G401 (cell line): Measurements from ENCODE around the gene NME4. TPM values are rescaled to one million over a fixed set of nuclear protein-coding genes. Genes with fewer than 3 reads are reported as not detected.
"Not testable (repeated sequence)": the region's sequence is repeated elsewhere in the genome, so short reads cannot be mapped to it uniquely, and the experiment has no call there.

ENCODE experiments used
- DNase-seq: peaks from one replicate; pipeline ENCODE4 v3.0.0-alpha.2; 2015; ENCODE audit warnings: low spot score
- in situ Hi-C: cut with HindIII; loops from 2 replicates; pipeline ENCODE4 v1.10.0; 2016; ENCODE audit warnings: low sequenced_read_pairs, mixed read lengths
- total RNA-seq: library from RNA; depleted of rRNA; stranded (reverse); fragments of >200 nt; shearing (Covaris generic); gene quantifications from 2 replicates; pipeline ENCODE4 v1.2.3, GENCODE V29; 2014

The NME4 gene
- total RNA-seq, 1 experiment from 2014 or later = 312 TPM

DNA sequence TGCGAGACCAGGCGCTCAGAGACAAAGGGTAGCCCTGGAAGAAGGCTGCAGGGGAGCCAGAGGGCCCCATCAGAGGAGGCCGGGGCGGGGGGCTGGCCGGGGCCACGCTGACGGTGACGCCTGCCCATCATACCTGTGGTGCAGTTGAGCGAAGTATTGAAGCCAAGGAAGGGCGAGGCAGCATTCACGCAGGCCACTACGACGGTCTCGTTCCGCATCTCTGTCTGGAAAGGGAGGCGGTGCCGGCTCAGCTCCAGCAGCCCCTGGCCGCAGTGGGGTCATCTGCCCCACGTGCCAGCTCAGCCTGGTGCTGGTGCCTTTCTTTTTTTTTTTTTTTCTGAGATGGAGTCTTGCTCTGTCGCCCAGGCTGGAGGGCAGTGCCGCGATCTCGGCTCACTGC is 21.8 kb upstream of the NME4 start:
- DNase-seq = no peak
- in situ Hi-C loops = no loop called here

DNA sequence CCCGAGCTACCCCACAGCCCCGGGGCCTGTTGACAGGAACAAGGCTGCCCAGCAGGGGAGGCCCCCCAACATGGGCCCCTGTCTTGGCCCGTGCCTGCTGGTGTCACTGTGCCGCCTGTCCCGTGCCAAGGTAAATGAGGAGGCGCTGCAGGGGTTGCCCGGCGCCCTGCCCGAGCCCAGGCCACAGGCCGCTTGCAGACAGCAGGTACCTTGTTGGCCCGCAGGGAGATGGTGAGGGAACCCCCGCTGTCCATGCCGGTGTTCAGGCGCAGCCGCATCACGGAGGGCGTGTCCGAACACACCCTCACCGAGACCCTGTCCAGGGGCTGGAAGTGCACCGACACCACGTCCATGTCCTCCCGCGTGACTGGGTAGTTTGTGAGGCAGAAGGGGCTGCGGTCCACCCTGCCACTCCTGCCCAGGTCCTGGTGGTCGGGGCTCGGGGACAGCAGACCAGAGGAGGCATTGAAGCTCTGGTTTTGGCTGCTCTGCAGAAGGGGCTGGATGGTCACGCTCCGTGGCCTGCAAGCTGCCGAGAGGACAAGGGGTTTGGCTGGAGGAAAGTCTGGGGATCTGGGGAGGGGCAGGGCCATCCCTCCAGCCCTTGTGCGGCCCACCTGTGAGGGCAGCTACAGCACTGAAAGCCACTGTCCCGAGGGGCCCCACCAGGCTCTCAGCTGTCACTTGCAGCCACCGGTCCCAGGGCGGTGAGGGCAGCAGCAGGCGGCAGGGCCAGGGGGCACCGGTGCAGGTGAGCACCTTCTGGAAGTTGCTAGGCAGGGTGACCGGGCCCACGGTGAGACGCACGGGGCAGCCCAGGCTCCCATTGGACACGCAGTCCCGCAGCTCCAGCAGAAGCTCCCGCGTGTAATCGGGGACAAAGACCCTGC is 20.8 kb upstream of the NME4 start:
- in situ Hi-C loops = no loop called here

DNA sequence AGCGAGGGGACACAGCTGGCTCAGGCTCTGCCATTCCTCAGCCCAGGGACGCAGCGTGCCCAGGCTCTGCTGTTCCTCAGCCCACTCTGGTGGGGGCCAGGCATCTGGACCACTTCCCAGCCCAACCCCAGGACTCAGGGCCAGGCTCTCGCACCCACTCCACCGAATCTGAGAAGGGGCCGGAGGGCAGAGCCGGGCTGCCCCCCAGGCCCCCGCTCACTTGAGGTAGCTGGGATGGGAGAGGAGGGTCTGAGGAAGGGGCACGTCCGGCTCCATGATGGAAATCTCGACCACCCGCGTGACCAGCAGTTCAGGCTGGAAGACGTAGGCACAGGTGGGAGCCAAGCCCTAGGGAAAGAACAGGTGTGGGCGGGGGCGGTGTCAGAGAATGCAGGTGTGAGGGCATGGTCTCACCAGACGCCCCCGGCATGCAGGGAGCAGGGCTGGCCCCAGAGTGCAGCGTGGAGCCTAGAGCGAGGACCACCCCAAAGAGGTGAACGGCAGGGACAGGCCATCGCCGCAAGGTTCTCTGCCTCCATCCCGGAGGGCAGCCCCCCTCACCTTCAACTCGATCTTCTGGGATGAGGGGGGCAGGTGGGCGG is 20.1 kb upstream of the NME4 start:
- DNase-seq = no peak
- in situ Hi-C loops = no loop called here

More for the DNA sequence above, 20.8 kb upstream of the NME4 start:
- DNase-seq = no peak

DNA sequence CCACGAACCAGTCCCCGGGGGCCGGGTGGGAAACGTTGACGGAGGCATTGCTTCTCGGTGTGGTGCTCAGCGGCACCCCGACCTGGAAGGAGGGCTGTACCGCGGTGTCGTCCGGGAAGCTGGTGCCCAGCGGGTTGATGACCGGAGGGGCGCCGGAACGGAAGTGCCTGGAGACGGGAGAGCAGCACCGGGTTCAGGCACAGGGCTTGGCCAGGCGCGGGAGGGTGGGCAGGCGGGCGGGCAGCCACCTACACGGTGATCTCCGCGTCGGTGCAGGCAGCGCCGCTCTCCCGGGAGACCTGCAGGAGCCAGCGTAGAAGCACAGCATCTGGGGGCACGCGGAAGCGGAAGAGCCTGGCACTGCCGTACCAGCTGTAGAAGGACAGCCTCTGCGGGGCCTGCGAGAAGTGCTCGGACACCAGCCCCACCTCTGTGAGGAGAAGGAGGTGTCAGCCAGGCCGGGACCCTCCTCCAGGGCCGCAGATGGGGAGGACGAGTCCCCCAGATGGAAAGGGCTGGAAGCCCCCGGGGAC is 19.5 kb upstream of the NME4 start:
- DNase-seq = no peak
- in situ Hi-C loops = no loop called here

DNA sequence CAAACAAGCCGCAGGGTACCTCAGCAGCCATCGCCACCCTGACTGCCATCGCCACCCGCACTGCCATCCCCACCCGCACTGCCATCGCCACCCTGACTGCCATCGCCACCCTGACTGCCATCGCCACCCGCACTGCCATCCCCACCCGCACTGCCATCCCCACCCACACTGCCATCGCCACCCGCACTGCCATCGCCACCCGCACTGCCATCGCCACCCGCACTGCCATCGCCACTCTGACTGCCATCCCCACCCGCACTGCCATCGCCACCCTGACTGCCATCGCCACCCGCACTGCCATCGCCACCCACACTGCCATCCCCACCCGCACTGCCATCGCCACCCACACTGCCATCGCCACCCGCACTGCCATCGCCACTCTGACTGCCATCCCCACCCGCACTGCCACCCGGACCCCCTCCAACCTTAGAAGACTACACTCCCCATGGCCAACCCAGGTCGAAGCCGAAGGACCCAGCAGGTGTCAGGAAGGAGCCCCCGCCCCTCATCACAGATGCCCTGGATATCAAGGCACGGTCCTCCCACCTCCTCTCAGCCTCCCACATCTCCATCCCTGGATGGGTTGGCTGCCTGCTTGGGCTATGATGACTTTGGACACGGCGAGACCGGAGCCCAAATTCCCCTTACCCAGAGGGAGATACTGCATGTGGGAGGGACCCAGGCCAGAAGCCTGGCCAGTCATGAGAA is 18.7 kb upstream of the NME4 start:
- DNase-seq, in situ Hi-C loops: not testable (repeated sequence)

DNA sequence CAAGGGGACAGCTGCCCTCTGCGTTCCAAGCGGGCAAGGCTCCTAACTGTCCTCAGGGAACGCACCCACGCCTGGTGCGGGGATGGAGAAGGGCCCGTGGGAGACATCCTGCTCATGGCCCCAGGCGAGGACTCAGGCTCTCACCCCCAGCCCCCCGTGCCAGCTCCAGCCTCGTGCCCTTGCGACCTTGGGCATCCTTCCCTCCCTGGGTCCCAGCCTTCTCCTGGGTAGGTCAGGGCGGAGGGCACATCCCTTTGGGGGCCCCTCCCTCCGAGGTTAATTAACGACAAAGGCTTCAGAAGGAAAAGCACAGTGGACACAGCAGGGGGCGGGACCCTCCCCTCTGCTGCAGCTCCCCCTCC is 18.2 kb upstream of the NME4 start:
- in situ Hi-C loops = no loop called here
- no peak for DNase-seq

DNA sequence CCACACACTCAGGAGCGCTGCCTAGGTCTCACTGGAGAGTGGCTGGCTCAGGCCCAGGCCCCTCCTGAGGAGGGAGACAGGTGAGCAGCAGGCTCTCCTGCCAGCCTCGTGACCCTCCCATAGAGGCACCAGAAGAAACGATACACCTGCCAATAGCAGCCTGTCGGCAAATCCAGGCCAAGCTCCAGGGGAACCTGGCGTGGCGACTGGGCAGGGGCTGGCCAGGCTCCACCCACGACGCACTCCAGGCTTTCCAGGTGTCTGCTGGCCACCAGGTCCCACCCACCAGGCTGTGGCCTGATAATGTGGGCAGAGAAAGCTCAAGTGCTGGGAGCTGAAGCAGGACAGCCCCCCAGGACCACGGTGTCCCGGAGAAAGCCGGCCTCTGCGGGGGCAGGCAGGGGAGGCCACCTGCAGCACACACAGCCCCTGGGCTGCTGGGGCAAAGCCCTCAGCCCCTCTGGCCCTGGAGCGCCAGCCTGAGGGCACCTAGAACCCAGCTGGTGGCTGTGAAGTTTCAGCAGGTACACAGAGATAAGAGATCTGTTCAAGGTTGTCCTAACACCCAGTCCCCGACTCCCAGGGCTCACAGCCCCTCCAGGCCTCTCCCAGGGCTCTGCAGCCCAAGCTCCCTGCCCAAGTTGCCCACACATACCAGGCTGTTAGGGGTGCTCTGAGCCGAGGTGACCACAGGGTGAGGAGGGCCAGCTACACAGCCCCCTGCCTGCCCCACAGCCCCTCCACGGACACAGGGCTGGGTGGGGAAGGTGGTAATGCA is 17.6 kb upstream of the NME4 start:
- DNase-seq = peak; percentile 91

DNA sequence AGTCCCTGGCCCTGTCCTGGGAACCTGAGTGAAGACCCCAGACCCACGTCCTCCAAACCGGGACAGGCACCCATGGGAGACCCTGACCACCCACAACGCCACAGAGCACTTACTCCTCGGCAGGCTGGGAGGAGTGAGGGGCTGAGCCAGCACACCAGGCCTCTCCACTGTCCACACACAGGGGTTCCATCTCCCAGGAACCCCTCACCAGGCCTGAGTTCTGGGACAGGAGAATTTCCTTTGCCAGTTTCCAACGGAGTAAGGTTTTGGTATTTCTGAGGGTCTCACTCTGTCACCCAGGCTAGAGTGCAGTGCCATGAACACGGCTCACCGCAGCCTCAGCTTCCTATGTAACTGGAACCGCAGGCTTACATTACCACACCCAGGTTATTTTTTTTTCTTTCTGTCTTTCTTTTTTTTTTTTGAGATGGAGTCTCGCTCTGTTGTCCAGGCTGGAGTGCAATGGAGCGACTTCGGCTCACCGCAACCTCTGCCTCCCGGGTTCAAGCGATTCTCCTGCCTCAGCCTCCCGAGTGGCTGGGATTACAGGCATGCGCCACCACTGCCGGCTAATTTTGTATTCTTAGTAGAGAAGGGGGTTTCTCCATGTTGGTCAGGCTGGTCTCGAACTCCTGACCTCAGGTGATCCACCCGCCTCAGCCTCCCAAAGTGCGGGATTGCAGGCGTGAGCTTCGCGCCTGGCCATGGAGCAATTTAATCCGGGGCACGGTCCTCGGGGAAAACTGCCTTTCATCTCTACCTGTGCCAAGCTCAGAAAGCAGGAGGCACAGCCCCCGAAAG is 16.8 kb upstream of the NME4 start:
- in situ Hi-C loops = no loop called here
- DNase-seq = no peak

More for the DNA sequence above, 17.6 kb upstream of the NME4 start:
- in situ Hi-C loops = no loop called here

DNA sequence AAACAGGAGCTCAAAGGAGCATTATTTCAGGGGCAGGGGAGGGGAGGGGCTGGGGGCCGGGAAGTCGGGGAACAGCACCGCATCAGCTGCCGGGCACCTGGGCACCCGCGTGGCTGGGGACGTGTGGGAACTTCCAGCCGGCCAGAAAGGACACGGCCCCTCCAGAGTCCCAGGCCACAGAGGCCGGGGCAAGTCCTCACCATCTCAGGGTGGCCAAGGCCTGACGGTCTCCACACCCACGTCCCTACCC is 16.3 kb upstream of the NME4 start:
- DNase-seq = no peak

DNA sequence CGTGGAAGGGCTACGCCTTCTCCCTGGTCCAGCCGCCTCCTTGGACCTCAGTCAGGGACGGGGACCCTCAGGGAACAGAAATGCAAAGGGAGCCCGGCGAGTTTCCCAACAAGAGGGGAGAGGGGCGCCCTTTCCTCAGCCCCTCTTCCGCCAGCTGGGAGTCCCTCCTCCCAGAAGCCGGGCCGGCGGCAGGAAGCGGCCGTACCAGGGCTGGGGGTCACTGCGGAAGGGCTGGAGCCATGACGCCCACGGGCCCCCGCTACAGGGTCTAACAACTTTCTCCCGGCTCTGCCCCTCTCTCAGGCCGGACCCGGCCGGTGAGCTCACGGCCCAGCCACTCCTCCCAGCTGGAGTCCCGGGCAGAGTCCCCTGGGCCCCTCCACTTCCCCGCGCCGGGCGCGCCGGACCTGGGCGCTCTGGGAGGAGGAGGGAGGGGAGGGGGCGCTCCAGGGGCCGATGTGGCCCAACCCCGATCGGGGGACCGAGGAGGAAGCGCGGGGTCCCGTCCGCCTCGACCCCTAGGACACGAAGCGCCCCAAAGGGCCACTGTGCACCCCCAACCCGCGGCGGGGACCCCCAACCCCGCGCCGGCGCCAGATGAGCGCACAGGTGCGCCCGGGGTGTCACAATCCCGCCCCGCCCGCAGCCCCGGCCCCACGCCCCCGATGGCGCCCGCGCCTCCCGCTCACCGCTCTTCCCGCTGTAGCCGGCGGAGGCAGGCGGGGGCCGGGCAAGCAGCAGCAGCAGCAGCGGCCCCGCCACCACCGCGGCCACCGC is 15.8 kb upstream of the NME4 start:
- DNase-seq = no peak
- in situ Hi-C loops = no loop called here

More for the DNA sequence above, 16.3 kb upstream of the NME4 start:
- in situ Hi-C loops = no loop called here

DNA sequence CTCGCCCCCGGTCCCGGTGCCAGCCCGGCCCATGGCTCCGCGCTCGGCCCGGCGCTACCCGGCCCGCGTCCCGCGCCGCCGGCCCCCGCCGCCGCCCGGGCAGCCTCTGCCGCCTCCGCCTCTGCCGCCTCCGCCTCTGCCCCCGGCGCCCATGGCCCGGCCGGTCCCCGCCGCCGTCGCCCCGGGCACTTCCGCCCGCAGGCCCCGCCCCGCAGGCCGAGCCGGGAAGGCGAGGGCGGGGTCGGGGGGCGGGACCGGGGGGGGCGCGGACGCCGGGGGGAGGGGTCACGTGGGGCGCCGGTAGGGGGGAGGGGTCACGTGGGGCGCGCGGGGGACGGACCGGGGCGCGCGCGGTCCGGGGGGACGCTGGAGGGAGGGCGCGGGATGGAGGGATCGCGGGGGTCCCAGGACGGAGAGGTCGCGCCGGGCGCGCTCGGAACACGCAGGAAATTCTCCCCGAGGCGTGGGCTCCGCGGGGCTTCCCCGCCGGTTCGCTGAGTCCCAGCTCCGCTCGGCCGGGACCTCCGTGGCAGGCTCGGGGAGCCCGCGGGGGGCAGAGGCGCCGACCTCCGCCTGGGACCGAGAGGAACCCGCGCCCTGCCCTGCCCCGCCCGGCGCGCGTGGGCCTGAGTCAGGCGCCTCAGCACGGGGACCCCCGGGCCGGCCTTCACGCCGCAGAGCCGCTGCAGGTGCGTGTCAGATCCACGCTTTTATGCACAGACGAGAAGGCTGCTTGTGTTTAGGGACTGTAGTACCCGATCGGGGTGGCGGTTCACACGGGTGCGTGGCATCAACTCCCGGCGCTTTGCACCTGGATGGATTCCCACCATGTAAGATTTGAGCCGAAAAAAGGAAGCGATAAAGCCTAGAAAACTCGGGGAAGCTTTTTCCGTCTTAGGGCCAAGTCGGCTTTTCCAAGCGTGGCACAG is 14.9 kb upstream of the NME4 start, which contains the start of gene PGAP6:
Gene PGAP6 (minus strand): TSS at position 190 of the 929 bp plus-strand sequence. CDS start 157 bp downstream, at position 33.
- peak; percentile 67 for DNase-seq

DNA sequence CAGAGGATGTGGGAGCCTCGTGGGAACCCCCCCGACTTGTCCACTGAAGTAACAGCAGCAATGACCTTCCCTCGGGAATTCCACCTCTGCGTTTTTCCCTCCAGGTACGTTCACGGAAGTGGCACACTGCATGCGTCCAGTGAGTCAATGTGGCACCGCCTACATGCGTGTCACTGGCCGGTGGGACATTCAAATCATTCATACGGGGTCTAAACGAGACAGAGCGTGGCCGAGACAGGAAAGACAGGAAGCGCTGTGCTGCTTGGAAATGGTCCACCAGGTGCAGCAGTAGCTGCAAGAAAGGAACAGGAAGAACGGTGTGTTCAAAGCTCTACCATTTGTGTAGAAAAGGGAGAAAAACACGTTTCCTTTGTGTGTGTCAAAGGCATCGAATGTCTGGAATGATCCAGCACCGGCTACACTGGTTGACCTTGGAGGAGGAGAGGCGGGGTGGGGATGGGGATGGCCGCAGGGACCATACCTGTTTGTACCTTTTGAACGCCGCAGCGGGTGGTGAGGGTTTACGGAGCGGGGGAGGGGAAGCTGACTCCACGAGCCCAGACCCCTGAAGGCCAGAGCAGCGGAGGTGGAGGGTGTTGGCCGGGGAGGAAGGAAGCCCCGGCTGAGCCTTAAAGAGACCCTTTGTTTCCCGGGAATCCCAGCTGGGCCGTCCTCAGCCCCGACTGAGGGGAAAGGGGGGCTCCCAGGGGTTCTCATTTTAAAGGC is 13.5 kb upstream of the NME4 start:
- in situ Hi-C loops = no loop called here
- DNase-seq = peak; percentile 52

More for the DNA sequence above, 14.9 kb upstream of the NME4 start, which contains the start of gene PGAP6:
- in situ Hi-C loops = no loop called here

DNA sequence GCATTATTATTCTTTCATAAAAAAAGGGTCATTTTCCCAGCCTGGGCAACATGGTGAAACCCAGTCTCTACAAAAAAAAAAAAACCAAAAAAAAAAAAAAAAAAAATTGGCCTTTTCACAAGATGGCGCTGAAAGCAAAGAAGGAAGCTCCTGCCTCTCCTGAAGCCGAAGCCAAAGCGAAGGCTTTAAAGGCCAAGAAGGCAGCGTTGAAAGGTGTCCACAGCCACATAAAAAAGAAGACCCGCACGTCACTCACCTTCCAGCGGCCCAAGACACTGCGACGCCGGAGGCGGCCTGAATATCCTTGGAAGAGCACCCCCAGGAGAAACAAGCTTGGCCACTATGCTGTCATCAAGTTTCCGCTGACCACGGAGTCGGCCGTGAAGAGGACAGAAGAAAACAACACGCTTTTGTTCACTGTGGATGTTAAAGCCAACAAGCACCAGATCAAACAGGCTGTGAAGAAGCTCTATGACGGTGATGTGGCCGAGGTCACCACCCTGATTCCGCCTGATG is 10.3 kb upstream of the NME4 start:
- in situ Hi-C loops = no loop called here
- DNase-seq = peak; percentile 63

DNA sequence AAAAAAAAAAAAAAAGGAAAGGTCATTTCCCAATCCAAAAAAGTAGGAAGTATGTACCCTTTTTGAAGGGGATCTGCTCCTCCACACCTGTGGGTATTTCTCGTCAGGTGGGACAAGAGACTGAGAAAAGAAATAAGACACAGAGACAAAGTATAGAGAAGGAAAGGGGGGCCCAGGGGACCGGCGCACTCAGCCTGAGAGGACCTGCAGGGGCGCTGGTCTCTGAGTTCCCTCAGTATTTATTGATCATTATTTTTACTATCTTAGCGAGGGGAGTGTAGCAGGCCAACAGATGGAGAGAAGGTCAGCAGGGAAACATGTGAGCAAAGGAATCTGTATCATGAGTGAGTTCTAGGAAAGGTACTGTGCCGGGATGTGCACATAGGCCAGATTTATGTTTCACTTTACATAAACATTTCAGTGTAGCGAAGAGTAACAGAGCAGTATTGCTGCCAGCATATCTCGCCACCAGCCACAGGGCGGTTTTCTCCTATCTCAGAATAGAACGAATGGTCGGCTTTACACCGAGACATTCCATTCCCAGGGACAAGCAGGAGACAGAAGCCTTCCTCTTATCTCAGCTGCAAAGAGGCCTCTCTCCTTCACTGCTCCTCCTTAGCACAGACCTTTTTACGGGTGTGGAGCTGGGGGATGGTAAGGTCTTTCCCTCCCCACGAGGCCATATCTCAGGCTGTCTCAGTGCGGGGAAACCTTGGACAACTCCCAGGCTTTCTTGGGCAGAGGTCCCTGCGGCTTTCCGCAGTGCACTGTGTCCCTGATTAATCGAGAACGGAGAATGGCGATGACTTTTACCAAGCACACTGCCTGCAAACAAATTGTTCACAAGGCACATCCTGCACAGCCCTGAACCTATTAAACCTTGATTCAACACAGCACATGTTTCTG is 9.0 kb upstream of the NME4 start:
- peak; percentile 70 for DNase-seq
- in situ Hi-C loops = not testable (repeated sequence)

DNA sequence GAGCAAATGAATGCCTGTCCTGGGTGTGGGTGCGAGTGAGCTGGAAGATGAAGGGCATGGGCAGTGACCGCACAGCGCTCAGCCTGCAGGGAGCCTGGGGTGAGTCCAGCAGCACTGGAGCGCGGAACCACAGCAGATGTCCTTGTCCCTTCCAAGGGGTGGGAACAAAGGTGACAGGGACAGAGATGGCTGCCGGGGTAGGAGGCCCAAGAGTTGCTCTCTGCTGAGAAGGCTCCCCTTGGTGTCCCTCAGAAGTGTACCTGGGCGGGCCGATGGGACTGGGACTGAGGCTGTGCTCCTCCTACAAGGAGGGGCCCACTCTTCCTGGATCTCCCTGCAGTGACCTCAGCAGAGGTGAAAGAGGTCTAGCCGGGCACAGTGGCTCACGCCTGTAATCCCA is 7.6 kb upstream of the NME4 start:
- peak; percentile 42 for DNase-seq
- in situ Hi-C loops = no loop called here
